ENCODE measurements around the gene GNGT2.
"Not testable (repeated sequence)": the region's sequence is repeated elsewhere in the genome, so short reads cannot be mapped to it uniquely, and the experiment has no call there.

GNGT2 gene

GRCh38 chr17:49201481-49201927 is 8.9 kb downstream of the GNGT2 start:
- no peak for DNase-seq

- no peak for DNase-seq
These were observed 9.8 kb downstream of the GNGT2 start for GRCh38 chr17:49200423-49201083.

- no peak for DNase-seq
These were observed 12.2 kb downstream of the GNGT2 start for GRCh38 chr17:49198211-49198610.

- no peak for DNase-seq
These were observed 12.9 kb downstream of the GNGT2 start for GRCh38 chr17:49197346-49197998.

GRCh38 chr17:49196520-49196919 is 13.9 kb downstream of the GNGT2 start:
- DNase-seq = no peak

- DNase-seq = no peak
These were observed 14.6 kb downstream of the GNGT2 start for GRCh38 chr17:49195751-49196150.

DNA sequence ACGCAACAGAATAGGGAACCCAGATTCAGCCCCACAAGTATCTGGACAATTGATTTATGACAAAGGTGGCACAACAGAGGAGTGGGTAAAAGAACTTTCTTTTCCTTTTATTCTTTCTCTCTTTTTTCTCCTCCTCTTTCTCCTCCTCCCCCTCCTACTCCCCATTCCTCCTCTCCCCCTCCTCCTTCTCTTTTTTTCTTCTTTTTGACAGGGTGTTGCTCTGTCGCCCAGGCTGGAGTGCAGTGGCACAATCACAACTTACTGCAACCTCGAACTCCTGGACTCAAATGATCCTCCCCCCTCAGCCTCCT is 16.1 kb downstream of the GNGT2 start:
- no peak for DNase-seq

GRCh38 chr17:49193513-49194296 is 16.7 kb downstream of the GNGT2 start:
- DNase-seq = peak; percentile 62

- peak; percentile 100 for DNase-seq
These were observed 18.2 kb downstream of the GNGT2 start for GRCh38 chr17:49191917-49192741.

DNA sequence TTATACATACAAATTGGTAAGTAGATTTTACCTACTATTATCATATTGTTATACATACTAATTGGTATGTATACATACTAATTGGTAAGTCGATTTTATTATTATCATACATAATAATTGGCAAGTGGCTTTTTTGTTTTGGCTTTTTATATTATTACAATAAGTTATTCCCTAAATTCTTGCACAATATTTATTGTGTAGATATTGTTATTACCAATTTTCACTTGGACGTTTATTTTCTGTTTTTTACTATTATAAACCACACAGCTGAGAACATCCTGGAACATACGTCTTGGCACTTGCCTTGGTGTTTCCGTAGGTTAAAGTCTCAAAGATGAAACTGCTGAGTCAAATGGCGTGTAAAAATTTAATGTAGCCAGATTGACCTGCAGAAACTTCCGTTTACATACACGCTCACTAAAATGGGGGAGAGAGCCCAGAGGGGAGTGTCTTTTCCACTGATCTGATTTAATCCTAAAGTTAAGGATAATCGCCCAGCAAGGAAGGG is 18.9 kb downstream of the GNGT2 start:
- no peak for DNase-seq

DNA sequence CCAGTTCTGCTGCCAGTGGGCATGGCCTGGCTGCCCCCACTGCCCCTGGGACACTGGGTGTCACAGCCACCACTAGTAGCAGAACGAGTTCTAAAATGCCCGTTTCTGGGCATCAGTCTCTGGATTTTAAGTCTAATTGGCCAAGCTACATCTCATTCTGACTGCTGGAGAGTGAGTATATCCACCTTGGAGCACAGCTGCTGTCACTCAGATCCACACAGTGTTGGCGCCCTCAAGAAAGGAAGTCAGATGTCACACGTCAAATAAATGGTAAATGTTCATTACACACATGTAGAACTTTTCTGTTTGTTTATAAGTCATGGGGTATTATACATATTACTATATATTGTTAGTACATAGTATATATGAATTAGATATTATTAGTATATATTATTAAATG is 19.4 kb downstream of the GNGT2 start:
- no peak for DNase-seq

DNA sequence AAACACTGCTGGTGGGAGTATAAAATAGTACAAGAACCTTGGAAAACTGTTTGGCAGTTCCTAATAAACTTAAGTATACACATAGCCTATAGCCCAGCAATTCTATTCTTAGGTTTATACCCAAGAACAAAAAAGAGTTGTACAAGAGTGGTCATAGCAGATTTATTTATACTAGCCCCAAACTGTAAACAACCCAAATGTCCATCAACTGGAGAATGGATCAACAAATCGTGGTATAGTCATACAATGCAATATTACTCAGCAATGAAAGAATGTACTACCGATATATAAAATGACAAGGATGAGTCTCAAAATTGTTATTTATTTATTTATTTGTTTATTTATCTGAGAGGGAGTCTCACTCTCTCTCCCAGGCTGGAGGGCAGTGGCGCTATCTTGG is 23.1 kb downstream of the GNGT2 start:
- DNase-seq = no peak

DNA sequence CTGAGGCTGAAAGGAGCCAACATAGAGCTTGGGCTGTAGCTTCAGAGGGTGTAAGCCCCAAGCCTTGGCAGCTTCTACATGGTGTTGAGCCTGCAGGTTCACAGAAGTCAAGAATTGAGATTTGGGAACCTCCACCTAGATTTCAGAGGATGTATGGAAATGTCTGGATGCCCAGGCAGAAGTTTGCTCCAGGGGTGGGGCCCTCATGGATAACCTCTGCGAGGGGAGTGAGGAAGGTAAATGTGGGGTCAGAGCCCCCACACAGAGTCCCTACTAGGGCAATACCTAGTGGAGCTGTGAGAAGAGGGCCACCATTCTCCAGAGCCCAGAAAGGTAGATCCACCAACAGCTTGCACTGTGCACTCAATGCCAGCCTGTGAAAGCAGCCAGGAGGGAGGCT is 25.0 kb downstream of the GNGT2 start:
- DNase-seq = not testable (repeated sequence)

- not testable (repeated sequence) for DNase-seq
These were observed 25.9 kb downstream of the GNGT2 start for GRCh38 chr17:49184522-49184921.

DNA sequence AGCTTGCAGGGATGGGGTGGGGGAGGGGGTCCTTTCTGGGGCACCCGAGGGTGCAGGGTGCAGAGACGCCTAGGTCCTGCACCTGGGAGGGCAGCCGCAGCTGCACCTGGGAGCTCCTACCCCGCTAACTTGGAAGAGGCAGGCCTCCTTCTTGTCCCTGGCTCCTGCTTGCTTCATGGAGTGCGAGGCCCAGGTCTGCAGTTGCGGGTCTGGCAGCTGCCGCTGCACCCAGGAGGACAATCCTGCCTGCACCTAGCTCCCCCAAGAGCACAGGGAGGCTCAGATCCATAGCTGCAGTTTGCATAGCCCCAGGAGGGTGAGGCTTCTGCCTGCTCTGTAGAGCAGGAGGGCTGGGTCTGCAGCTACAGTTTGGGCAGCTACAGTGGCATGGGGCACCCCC is 26.6 kb downstream of the GNGT2 start:
- DNase-seq = no peak

DNA sequence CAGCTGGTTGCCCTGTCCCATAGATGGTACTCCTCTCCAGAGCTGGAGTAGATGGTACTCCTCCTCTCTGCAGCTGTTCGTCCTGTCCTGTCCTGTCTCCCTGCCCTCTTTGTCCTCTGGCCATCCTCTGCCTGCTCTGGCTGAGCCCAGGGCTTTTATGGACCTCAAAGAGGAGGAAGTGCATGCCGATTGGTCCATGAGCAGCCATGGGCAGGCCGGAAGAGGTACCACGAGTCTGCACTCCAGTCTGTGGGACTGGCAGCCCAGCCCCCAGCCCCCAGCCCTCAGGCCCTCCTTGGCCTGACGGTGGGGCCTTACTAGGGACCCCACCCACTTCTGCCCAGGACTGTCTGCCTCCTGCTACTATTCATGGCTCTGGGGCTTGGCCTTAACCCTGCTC is 27.0 kb downstream of the GNGT2 start:
- DNase-seq = no peak

- no peak for DNase-seq
These were observed 29.3 kb downstream of the GNGT2 start for GRCh38 chr17:49180998-49181635.

GRCh38 chr17:49180303-49180702 is 30.1 kb downstream of the GNGT2 start:
- DNase-seq = peak; percentile 86

GRCh38 chr17:49175978-49176377 is 34.4 kb downstream of the GNGT2 start:
- DNase-seq = not testable (repeated sequence)

GRCh38 chr17:49170711-49171110 is 39.7 kb downstream of the GNGT2 start:
- DNase-seq = not testable (repeated sequence)

DNA sequence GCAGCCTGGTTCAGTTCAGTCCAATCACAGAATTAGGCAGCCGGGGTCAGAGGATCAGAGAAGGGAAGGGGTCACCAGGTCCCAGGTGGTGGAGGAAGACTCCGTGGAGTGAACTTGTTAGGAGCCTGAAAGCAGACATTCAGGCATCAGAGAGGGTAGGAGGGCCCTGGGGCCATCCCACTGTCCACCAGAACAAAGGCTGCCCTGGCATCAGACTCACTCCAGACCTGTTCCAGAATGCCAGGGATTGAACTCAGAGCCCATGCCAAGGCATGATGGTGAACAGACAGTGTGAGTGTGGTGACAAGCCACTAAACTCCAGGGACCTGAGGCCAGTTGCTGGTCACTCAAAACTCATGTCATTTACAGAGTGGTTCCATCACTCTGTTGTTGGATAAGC is 40.2 kb downstream of the GNGT2 start:
- no peak for DNase-seq

DNA sequence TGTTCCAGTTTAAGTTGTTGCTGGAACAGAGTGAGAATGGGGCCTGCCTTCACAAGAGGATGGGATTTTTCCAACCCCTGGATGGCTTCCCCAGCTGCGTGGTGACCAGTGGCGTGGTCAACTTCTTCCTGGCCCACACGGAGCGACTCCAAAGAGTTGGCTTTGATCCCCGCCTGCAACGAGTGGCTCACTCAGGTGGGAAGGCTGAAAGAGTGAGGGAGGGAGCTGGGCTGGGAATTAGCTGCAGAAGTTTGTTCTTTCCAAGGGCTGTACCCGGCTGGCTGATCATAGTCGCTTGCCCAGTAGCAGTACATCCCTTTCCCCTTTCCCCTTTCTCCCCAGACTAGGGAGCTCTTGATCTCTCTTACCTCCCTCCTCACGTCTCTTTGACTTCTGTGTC is 41.7 kb downstream of the GNGT2 start:
- DNase-seq = no peak

DNA sequence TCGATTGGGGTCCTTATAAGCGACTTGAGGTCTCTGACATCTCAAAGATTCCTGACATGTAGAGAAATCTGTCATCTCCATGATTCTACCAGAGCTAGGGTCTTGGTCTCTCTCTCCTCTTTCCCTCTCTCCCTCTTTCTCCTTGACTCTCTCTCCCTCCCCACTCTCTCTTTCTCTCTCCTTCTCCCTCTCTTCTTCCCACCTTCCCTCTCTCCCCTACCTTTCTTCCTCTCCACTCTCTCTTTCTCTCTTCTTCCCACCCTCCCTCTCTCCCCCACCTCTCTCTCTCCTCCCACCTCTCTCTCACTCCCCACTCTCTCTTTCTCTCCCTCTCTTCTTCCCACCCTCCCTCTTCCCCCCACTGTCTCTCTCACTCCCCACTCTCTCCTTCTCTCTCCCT is 45.2 kb downstream of the GNGT2 start:
- DNase-seq = no peak
